T-helper 17 cell (primary cell): ENCODE results near the gene URI1. TPM values are rescaled to one million over a fixed set of nuclear protein-coding genes. Genes with fewer than 3 reads are reported as not detected.
A peak's percentile ranks its signal among the peaks of the same experiment; 100 is the strongest.

Source experiments
- ATAC-seq: fragments of 150-1000 bp; cut with Tn5 transposase; 2 replicates; pipeline ENCODE4 v1.10.0; 2021; ENCODE audit warnings: mild to moderate bottlenecking, moderate library complexity
- DNase-seq, 3 donors: peaks; one replicate each; pipeline versions ENCODE4 v3.0.0 to v3.0.0-alpha.2; 2020 to 2021
- H3K9me3 ChIP-seq: one replicate; pipeline ENCODE4 v1.7.0; 2013; ENCODE audit warnings: low read length, mild to moderate bottlenecking; ENCODE audit not compliant: control insufficient read depth, poor library complexity, severe bottlenecking
- H3K27ac Mint-ChIP-seq: one replicate; pipeline ENCODE4 v1.8.0; 2022; ENCODE audit warnings: mild to moderate bottlenecking, moderate library complexity, mixed read lengths
- H3K27me3 Mint-ChIP-seq: one replicate; pipeline ENCODE4 v1.8.0; 2022; ENCODE audit warnings: mixed read lengths
- H3K36me3 Mint-ChIP-seq: one replicate; pipeline ENCODE4 v1.8.0; 2022; ENCODE audit warnings: low read depth, mixed read lengths
- H3K4me1 Mint-ChIP-seq: one replicate; pipeline ENCODE4 v1.8.0; 2022; ENCODE audit warnings: mild to moderate bottlenecking, mixed read lengths
- H3K4me3 Mint-ChIP-seq: one replicate; pipeline ENCODE4 v1.8.0; 2022; ENCODE audit warnings: mild to moderate bottlenecking, moderate library complexity, mixed read lengths
- total RNA-seq, 4 donors: library from RNA in 2 of 4; stranded (reverse) in 2 of 4; gene quantifications; one replicate each; pipeline ENCODE4 v1.2.3 and lab custom pipeline; 2022 to 2026

Gene URI1
- total RNA-seq, 2 donors from 2014 or later = 67.6 to 70.9 TPM

GRCh38 chr19:30046522-30046921, 104.5 kb downstream of the URI1 start:
- H3K4me3 Mint-ChIP-seq = no peak overlapping the region
- no peaks in the 10 kb centered on the region for H3K9me3 ChIP-seq
- peaks cover 9% of the 10 kb centered on the region for H3K4me1 Mint-ChIP-seq
- no peaks in the 10 kb centered on the region for H3K27me3 Mint-ChIP-seq
- DNase-seq (no peak), ATAC-seq (no peak)
- no peaks in the 10 kb centered on the region for H3K36me3 Mint-ChIP-seq
- no peak overlapping the region for H3K27ac Mint-ChIP-seq

DNA sequence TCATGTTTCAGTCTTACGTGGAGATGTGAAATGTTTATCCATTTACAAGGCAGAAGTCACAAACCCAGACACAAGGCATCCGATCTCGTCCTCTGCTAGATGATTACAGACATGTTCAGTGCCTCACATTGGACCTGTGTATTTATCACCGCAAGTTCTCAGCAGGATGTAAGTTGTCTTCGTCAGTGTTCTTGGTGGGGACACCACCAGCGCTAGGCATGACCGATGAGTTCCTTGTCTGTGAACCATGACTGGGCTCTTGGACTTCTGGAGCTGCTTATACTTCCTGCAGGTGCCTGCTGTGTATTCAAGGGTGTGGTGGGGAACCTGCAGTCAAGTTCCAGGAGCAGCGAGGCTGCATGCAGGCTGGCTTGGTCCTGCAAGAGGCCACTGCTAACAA, 105.4 kb downstream of the URI1 start:
- Mint-ChIP-seq H3K27me3 (no peaks in the 10 kb centered on the region), H3K27ac (peak overlapping the region; percentile 49), H3K4me1 (peaks cover 11% of the 10 kb centered on the region), H3K4me3 (no peak overlapping the region), H3K36me3 (no peaks in the 10 kb centered on the region)
- no peaks in the 10 kb centered on the region for H3K9me3 ChIP-seq
- DNase-seq = no peak
- ATAC-seq = no peak

DNA sequence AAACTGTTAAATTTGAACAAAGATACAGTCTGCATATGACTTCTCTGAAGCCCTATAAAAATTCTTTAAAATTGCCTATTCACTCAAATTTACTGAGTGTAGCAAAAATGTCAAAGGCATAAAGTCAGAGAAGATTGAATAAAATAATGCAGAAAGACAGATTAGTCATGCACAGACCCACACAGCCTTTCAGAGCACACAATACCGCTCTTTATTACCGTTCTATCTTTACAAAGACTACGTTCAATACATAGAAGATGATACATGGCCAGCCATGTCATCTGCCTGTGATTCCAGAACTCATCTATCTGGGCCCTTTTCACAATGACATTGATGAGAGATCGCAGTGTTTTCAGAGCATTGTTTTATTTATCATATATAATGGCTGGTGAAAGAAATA, 107.2 kb downstream of the URI1 start:
- H3K36me3 Mint-ChIP-seq = no peaks in the 10 kb centered on the region

DNA sequence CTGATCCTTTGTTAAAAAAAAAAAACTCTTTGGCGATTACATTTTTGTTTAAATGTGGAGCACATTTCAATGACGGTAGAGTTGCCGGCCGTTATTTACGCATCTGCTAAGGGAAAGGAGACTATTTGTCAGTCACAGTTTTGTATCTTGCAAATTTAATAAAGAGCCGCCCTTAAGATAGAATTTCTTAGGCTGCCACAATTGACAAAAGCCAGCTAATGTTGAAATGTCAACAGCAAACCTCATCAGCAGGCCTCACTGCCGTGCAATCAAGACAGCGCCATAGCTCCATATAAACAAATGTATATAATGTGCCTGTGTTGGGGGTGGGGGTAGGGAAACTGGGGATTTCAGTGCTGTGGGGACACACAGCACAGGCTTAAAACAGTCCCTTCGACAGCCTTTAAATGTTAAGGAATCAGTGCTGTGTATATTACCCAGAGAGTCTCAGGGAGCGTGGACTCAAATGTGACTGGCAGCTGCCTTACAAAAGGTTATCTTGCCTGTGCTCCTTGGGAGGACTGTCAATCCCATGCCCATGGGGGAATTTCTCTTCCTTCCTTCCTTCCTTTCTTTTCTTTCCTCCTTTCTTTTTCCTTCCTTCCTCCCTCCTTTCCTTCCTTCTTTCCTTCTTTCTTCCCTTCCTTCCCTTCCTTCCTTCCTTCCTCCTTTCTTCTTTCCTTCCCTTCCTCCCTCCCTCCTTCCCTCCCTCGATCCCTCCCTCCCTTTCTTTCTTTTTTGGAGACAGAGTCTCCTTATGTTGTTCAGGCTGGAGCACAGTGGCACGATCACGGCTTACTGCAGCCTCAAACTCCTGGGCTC, 108.0 kb downstream of the URI1 start:
- Mint-ChIP-seq H3K27me3 (no peaks in the 10 kb centered on the region), H3K27ac (no peak overlapping the region)

More for the DNA sequence above, 107.2 kb downstream of the URI1 start:
- H3K27me3 Mint-ChIP-seq = no peaks in the 10 kb centered on the region
- DNase-seq = no peak
- no peak for ATAC-seq
- H3K9me3 ChIP-seq = no peaks in the 10 kb centered on the region
- no peak overlapping the region for H3K4me3 Mint-ChIP-seq
- H3K4me1 Mint-ChIP-seq = peaks cover 11% of the 10 kb centered on the region
- no peak overlapping the region for H3K27ac Mint-ChIP-seq

GRCh38 chr19:30052122-30053075, 110.4 kb downstream of the URI1 start:
- Mint-ChIP-seq H3K4me1 (peaks cover 5% of the 10 kb centered on the region), H3K4me3 (no peak overlapping the region), H3K27me3 (no peaks in the 10 kb centered on the region), H3K36me3 (no peaks in the 10 kb centered on the region), H3K27ac (no peak overlapping the region)
- DNase-seq (no peak), ATAC-seq (no peak)
- no peaks in the 10 kb centered on the region for H3K9me3 ChIP-seq

More for the DNA sequence above, 108.0 kb downstream of the URI1 start:
- H3K4me3 Mint-ChIP-seq = no peak overlapping the region
- no peaks in the 10 kb centered on the region for H3K9me3 ChIP-seq
- no peaks in the 10 kb centered on the region for H3K36me3 Mint-ChIP-seq
- peaks cover 9% of the 10 kb centered on the region for H3K4me1 Mint-ChIP-seq
- ATAC-seq = no peak
- DNase-seq = no peak

DNA sequence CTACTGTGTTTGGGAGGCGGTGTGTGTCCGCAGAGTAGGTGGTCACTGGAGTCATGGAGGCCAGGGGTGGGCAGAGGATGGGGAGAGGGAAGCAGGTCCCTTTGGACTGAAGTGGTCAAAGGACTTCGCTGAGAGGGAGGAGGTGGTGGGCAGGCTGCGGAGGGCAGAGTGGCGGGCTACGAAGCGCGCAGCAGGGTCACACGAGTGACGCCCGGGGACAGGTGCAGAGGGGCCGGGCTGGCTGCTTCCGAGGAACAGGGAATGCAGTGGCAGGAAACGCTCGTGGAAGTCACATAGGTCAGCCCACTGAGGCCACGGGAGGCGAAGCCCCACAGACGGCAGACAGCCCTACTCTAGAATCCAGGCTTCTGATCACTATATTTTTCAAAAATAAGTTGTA, 111.5 kb downstream of the URI1 start:
- Mint-ChIP-seq H3K4me3 (no peak overlapping the region), H3K27ac (no peak overlapping the region), H3K36me3 (no peaks in the 10 kb centered on the region), H3K4me1 (peaks cover 5% of the 10 kb centered on the region), H3K27me3 (no peaks in the 10 kb centered on the region)
- no peaks in the 10 kb centered on the region for H3K9me3 ChIP-seq
- DNase-seq = no peak
- ATAC-seq = no peak

DNA sequence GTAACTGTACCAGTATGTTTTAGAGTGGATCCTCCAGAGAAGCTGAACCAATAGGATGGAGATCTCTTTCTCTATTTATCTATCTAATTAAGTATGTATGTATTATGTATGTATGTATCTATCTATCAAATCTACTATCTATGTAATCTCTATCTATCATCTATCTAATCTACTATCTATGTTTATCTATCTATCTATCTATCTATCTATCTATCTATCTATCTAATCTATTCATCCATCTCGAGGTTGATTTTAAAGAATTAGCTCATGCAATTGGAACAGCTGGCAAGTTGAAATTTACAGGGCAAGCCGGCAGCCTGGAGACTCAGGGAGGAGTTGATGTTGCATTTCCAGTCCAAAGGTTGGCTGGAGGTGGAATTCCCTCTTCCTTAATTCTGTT, 112.2 kb downstream of the URI1 start:
- H3K36me3 Mint-ChIP-seq = no peaks in the 10 kb centered on the region
- H3K27ac Mint-ChIP-seq = no peak overlapping the region

GRCh38 chr19:30056580-30056979, 114.5 kb downstream of the URI1 start:
- Mint-ChIP-seq H3K4me3 (no peak overlapping the region), H3K27me3 (peaks cover 3% of the 10 kb centered on the region), H3K27ac (no peak overlapping the region), H3K36me3 (no peaks in the 10 kb centered on the region), H3K4me1 (peaks cover 1% of the 10 kb centered on the region)
- no peaks in the 10 kb centered on the region for H3K9me3 ChIP-seq
- no peak for ATAC-seq
- DNase-seq = no peak

More for the DNA sequence above, 112.2 kb downstream of the URI1 start:
- ATAC-seq = no peak
- Mint-ChIP-seq H3K4me1 (peaks cover 5% of the 10 kb centered on the region), H3K4me3 (no peak overlapping the region), H3K27me3 (no peaks in the 10 kb centered on the region)
- DNase-seq = no peak
- no peaks in the 10 kb centered on the region for H3K9me3 ChIP-seq

GRCh38 chr19:30059741-30060457, 117.9 kb downstream of the URI1 start:
- H3K4me3 Mint-ChIP-seq = no peak overlapping the region
- no peaks in the 10 kb centered on the region for H3K4me1 Mint-ChIP-seq
- no peak for ATAC-seq
- peaks cover 11% of the 10 kb centered on the region for H3K27me3 Mint-ChIP-seq
- H3K9me3 ChIP-seq = no peaks in the 10 kb centered on the region
- no peak overlapping the region for H3K27ac Mint-ChIP-seq
- no peaks in the 10 kb centered on the region for H3K36me3 Mint-ChIP-seq
- no peak for DNase-seq

DNA sequence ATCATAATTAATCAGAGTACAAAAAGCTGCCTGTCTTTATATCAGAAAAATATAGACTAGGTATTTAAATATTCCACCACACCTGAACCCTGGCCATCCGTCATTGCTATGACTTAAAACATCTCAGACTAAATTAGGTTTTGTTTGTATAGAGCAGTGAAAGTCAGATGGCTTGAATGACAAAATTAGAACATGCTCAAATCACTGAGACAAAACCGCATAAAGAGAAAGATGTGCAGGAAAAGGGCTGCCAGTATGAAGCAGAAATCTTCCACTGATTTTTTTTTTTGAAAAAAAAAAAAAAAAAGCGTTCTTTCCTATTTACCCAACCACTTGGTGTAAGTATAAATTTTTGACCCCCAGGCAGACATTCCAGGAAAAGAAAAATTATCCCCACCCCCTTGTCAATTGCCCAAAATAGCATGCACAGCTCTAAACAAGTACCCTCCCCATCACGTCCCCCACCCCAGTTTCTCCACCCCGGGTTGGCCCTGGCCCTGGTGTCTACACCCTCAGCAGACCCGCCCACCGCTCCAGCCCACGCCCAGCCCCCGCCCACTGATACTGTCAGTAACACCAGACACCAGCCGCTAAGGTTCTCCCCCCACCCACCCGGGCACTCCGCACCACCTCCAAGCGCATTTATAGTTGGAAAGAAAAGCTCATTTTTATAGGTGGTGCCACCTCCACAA, 118.6 kb downstream of the URI1 start:
- ATAC-seq = no peak

DNA sequence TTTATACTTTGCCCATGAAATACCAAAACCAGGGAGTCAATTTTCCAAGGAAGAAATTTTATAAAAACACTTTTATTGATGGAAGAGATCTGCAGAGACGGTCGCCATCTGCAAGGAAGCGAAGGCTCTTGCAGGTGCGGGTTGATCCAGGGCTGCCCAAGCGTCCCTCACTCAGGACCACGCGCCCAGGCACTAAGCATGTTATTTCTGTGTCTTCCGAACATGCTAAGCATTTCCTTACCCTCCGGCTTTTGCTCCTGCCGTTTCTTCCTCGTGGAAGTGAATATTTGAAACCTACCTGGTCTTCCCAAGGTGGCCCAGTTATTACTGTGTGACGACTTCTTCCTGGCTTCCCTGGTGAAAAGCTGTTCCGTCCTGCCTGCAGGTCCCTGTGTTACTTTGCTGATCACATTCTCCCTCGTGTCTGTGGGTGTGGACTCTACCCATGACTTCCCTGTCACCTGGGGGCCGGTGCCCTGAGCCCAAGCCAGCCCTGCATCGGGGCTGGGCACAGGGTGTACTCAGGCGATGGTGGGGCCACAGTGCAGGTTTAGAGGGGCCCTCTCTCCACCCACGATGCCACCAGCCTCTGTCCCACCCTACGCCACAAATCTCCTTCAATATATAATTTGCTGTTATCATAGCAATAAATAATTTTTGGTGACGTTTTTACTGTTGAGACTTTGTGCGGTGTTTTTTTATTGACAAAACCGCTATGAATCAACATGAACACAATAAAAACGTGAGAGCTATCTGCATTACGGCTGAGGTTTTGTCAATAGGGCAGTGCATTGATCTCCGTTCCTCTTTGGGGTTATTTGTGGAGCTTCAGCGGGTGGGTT, 119.4 kb downstream of the URI1 start:
- no peaks in the 10 kb centered on the region for H3K36me3 Mint-ChIP-seq
- no peak for ATAC-seq
- H3K4me1 Mint-ChIP-seq = no peaks in the 10 kb centered on the region
- no peaks in the 10 kb centered on the region for H3K9me3 ChIP-seq
- no peak overlapping the region for H3K27ac Mint-ChIP-seq
- peaks cover 11% of the 10 kb centered on the region for H3K27me3 Mint-ChIP-seq
- no peak overlapping the region for H3K4me3 Mint-ChIP-seq
- no peak for DNase-seq

More for the DNA sequence above, 118.6 kb downstream of the URI1 start:
- DNase-seq = no peak
- no peaks in the 10 kb centered on the region for H3K9me3 ChIP-seq
- Mint-ChIP-seq H3K4me3 (no peak overlapping the region), H3K27ac (no peak overlapping the region), H3K4me1 (no peaks in the 10 kb centered on the region), H3K27me3 (peaks cover 11% of the 10 kb centered on the region), H3K36me3 (no peaks in the 10 kb centered on the region)
